T-helper 2 cell treated with Interferon-gamma antibody and Interleukin-4, amounts not matched to agents 100 ng/mL and 5 ng/mL, for 36 hours (primary cell): Measurements from ENCODE around the gene ETV4. TPM values are rescaled to one million over a fixed set of nuclear protein-coding genes. Genes with fewer than 3 reads are reported as not detected.
"Not testable (repeated sequence)": the region's sequence is repeated elsewhere in the genome, so short reads cannot be mapped to it uniquely, and the experiment has no call there.

Experiments used
- intact Hi-C: fragments of 100-400 bp; cut with micrococcal nuclease; formaldehyde crosslinking; loops from one replicate; pipeline ENCODE4 v1.15.1; 2023
- total RNA-seq: library from RNA; stranded (reverse); gene quantifications from 2 replicates; pipeline ENCODE4 v1.2.3, GENCODE V29; 2022

Gene ETV4
- total RNA-seq, 1 donor from 2014 or later: 1.2 TPM

- intact Hi-C loops: no loop called here
These were observed 28.3 kb downstream of the ETV4 start for GRCh38 chr17:43517615-43518386.

- intact Hi-C loops: no loop called here
These were observed 29.0 kb downstream of the ETV4 start for GRCh38 chr17:43517161-43517560.

- intact Hi-C loops: no loop called here
These were observed 30.5 kb downstream of the ETV4 start for GRCh38 chr17:43515656-43516055.

- intact Hi-C loops: not testable (repeated sequence)
These were observed 34.9 kb downstream of the ETV4 start for GRCh38 chr17:43511199-43511598.

GRCh38 chr17:43509440-43509839 lies 36.7 kb downstream of the ETV4 start:
- intact Hi-C loops: not testable (repeated sequence)

- intact Hi-C loops: no loop called here
These were observed 55.5 kb downstream of the ETV4 start for GRCh38 chr17:43490621-43491020.

GRCh38 chr17:43483674-43484551 lies 62.2 kb downstream of the ETV4 start, which contains the start of gene DHX8:
TSS of gene DHX8 (plus strand) at chr17:43483975. CDS start at chr17:43484038, 63 bp downstream.
- intact Hi-C loops: loop anchor here (1.0 to 10.0 kb wide), 4 partner anchors 90 to 489 kb away; partner anchors contain the start of genes BRCA1, RPL27 and TMEM106A

GRCh38 chr17:43482103-43483012 lies 63.8 kb downstream of the ETV4 start:
- intact Hi-C loops: loop anchor here (2.0 to 10.0 kb wide), 3 partner anchors 268 to 488 kb away; partner anchors contain the start of genes BRCA1, RPL27 and TMEM106A

GRCh38 chr17:43479948-43480347 lies 66.2 kb downstream of the ETV4 start:
- intact Hi-C loops: loop anchor here (10.0 kb wide), 2 partner anchors 265 to 485 kb away; partner anchors contain the start of genes RPL27 and TMEM106A

Other genes starting within 250 kb of the ETV4 start
- gene ARL4D, start 147.3 kb downstream of the ETV4 start, total RNA-seq: 5.3 and 5.6 TPM in 2 replicates
- gene DHX8, start 62.4 kb downstream of the ETV4 start, total RNA-seq: 64.7 and 65.7 TPM in 2 replicates
- gene MEOX1, start 115.6 kb upstream of the ETV4 start, total RNA-seq: 9.0 and 9.3 TPM in 2 replicates
- gene SOST, start 212.5 kb upstream of the ETV4 start, total RNA-seq: not detected in 2 replicates
- 3.8 and 5.7 TPM in 2 replicates for gene DUSP3, start 232.6 kb upstream of the ETV4 start, total RNA-seq
- gene CFAP97D1, start 234.1 kb upstream of the ETV4 start, total RNA-seq: not detected in 2 replicates